DOHH2 (cell line): ENCODE measurements around the gene TGFBR3L.

Experiments used
- H3F3A ChIP-seq: fragments of 200-600 bp; sonication (generic), shearing (Covaris generic); 2 replicates; pipeline ENCODE4 v1.6.0; 2016; ENCODE audit warnings: antibody characterized with exemption, mild to moderate bottlenecking; ENCODE audit not compliant: control insufficient read depth, insufficient read depth
- H3K27ac ChIP-seq: fragments of 200-600 bp; sonication (generic); 2 replicates; pipeline ENCODE4 v1.5.1; 2014; ENCODE audit warnings: low read depth, mild to moderate bottlenecking, low read length, moderate library complexity
- H3K27me3 ChIP-seq: fragments of 200-600 bp; sonication (generic); 2 replicates; pipeline ENCODE4 v1.6.1; 2014; ENCODE audit warnings: mild to moderate bottlenecking, low read length, mixed read lengths; ENCODE audit not compliant: control insufficient read depth
- H3K36me3 ChIP-seq: fragments of 200-600 bp; sonication (generic); 2 replicates; pipeline ENCODE4 v1.6.1; 2014; ENCODE audit warnings: mild to moderate bottlenecking, low read length, moderate library complexity, mixed read lengths; ENCODE audit not compliant: control insufficient read depth
- H3K4me1 ChIP-seq: fragments of 200-600 bp; sonication (generic); 2 replicates; pipeline ENCODE4 v1.6.1; 2014; ENCODE audit warnings: mild to moderate bottlenecking, low read length, mixed read lengths; ENCODE audit not compliant: control insufficient read depth
- H3K4me2 ChIP-seq: fragments of 200-600 bp; sonication (generic); 2 replicates; pipeline ENCODE4 v1.6.0; 2014; ENCODE audit warnings: mild to moderate bottlenecking, low read length, moderate library complexity
- H3K4me3 ChIP-seq: fragments of 200-600 bp; sonication (generic); 2 replicates; pipeline ENCODE4 v1.5.1; 2014; ENCODE audit warnings: mild to moderate bottlenecking, low read length, mixed read lengths
- H3K79me2 ChIP-seq: fragments of 200-600 bp; sonication (generic); 2 replicates; pipeline ENCODE4 v1.6.1; 2014; ENCODE audit warnings: mild to moderate bottlenecking, low read length, mixed read lengths; ENCODE audit not compliant: control insufficient read depth
- H3K9me2 ChIP-seq: fragments of 200-600 bp; sonication (generic); replicated peaks from 2 replicates; pipeline ENCODE4 v1.6.1; 2014; ENCODE audit warnings: mild to moderate bottlenecking, low read length, mixed read lengths; ENCODE audit not compliant: control insufficient read depth
- H3K9me3 ChIP-seq: fragments of 200-600 bp; sonication (generic); 2 replicates; pipeline ENCODE4 v1.6.1; 2014; ENCODE audit warnings: antibody characterized with exemption, low read length, mixed read lengths; ENCODE audit not compliant: control insufficient read depth, insufficient read depth
- H4K20me1 ChIP-seq: fragments of 200-600 bp; sonication (generic); 2 replicates; pipeline ENCODE4 v1.6.0; 2014; ENCODE audit warnings: low read depth, mild to moderate bottlenecking, antibody characterized with exemption, low read length, moderate library complexity; ENCODE audit not compliant: control insufficient read depth, insufficient read depth
- CTCF ChIP-seq: fragments of 200-600 bp; sonication (generic); IDR thresholded peaks from one replicate; pipeline ENCODE4 v1.5.1; 2014; ENCODE audit warnings: antibody characterized with exemption, mild to moderate bottlenecking, low read depth, low read length; ENCODE audit not compliant: poor library complexity, severe bottlenecking
- EZH2phosphoT487 ChIP-seq: fragments of 200-600 bp; sonication (generic); IDR thresholded peaks from 2 replicates; pipeline ENCODE4 v1.6.1; 2017; ENCODE audit warnings: borderline replicate concordance, mild to moderate bottlenecking, antibody characterized with exemption, low read length, moderate library complexity, mixed read lengths

TGFBR3L gene

GRCh38 chr19:7965921-7966665, 51.5 kb downstream of the TGFBR3L start:
- Histone ChIP-seq H3K36me3 (peaks cover 92% of the 10 kb centered on the region), H3K4me3 (no peak overlapping the region), H3F3A (no peaks in the 10 kb centered on the region), H3K79me2 (no peaks in the 10 kb centered on the region), H3K9me2 (no peaks in the 10 kb centered on the region), H4K20me1 (peaks cover 8% of the 10 kb centered on the region; the same call in 1 of the 2 replicates), H3K4me1 (no peaks in the 10 kb centered on the region), H3K27ac (no peak overlapping the region), H3K4me2 (no peak overlapping the region), H3K27me3 (no peaks in the 10 kb centered on the region), H3K9me3 (no peaks in the 10 kb centered on the region)
- no peak for TF ChIP-seq CTCF
- TF ChIP-seq EZH2phosphoT487 = no peak

- no peaks in the 10 kb centered on the region for H3K9me2 ChIP-seq
- H3K9me3 ChIP-seq = no peaks in the 10 kb centered on the region
- H3K4me2 ChIP-seq = no peak overlapping the region
- H3K4me3 ChIP-seq = no peak overlapping the region
- TF ChIP-seq CTCF (no peak), EZH2phosphoT487 (no peak)
- no peaks in the 10 kb centered on the region for H3K27me3 ChIP-seq
- H3F3A ChIP-seq = no peaks in the 10 kb centered on the region
- peaks cover 8% of the 10 kb centered on the region; the same call in 1 of the 2 replicates for H4K20me1 ChIP-seq
- no peaks in the 10 kb centered on the region for H3K4me1 ChIP-seq
- no peak overlapping the region for H3K27ac ChIP-seq
- no peaks in the 10 kb centered on the region for H3K79me2 ChIP-seq
- peaks cover 82% of the 10 kb centered on the region for H3K36me3 ChIP-seq
These were observed 53.6 kb downstream of the TGFBR3L start for GRCh38 chr19:7968008-7968795.
